ENCODE measurements around the gene PARP2. TPM values are rescaled to one million over a fixed set of nuclear protein-coding genes. Genes with fewer than 3 reads are reported as not detected.

Gene PARP2
- total and polyA plus RNA-seq, 2 of the 8 experiments (the other 6 are each of a cell fraction or from before 2014, with no cell fraction given): 27.7 to 41.7 TPM

DNA sequence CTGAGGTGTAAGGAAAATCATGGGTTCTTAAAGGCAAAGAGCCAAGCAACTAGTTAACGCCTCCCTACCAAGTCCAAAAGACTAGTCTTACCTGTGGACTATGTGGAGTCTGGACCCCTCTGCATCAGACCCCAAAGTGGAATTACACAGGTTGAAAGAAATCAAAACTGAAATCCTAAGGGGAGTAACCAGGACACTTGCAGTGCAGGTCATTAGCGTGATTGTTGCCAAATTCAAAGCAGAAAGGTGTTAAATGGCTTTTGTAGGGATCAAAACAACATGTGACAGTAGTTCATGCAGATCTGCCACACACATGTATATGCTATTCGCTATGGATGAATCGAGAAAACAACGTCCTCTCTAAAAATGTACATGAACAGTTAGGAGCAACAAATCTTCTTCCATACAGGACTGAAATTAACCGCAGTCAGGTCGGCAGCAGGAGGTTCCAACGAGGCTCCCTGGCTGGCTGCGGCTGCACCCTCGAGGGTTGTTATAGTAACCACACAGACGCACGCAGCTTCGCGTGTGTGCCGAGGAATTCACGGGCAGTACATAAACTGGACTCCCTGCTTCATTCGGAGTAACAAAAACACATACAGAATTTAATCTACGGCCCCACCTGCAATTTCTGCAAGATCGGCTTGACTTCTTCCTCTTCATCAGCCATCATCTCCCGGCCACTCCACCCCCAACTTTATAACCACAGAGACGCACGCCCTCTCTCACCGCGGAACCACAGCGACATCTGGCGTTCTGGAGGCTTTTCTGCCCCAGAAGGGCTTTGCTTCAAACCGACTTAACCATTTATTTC is 38.0 kb upstream of the PARP2 start, which contains the start of gene TTC5:
TTC5 (minus strand) TSS at position 687 of the 814 bp plus-strand sequence; CDS start at position 673, 14 bp downstream.
- POLR2A ChIA-PET (ENCODE audit: partially characterized antibody): interaction anchor here (0.6 to 2.3 kb wide), 6 partner anchors 23 to 301 kb away, joined by 3 to 7 read pairs (median 4); no protein-coding TSS in a partner anchor
- no peak for TF ChIP-seq BACH1 (IDR thresholded peaks at IDR 0.05; ENCODE audit: low read length)
- TF ChIP-seq RAD21 (IDR thresholded peaks at IDR 0.05 in 1 of 2, conservative IDR thresholded peaks at IDR 0.05 in 1 of 2; ENCODE audit: low read depth in 2 of 2, low read length in 2 of 2): peak; percentile 35 to 52
- TF ChIP-seq, protein P1, sequence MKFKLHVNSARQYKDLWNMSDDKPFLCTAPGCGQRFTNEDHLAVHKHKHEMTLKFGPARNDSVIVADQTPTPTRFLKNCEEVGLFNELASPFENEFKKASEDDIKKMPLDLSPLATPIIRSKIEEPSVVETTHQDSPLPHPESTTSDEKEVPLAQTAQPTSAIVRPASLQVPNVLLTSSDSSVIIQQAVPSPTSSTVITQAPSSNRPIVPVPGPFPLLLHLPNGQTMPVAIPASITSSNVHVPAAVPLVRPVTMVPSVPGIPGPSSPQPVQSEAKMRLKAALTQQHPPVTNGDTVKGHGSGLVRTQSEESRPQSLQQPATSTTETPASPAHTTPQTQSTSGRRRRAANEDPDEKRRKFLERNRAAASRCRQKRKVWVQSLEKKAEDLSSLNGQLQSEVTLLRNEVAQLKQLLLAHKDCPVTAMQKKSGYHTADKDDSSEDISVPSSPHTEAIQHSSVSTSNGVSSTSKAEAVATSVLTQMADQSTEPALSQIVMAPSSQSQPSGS (IDR thresholded peaks at IDR 0.05; ENCODE audit: low read length): no peak
- no peak for TF ChIP-seq GABPA (IDR thresholded peaks at IDR 0.05; ENCODE audit: borderline replicate concordance, insufficient read depth, low read length)
- TF ChIP-seq SAP30 (IDR thresholded peaks at IDR 0.05; ENCODE audit: insufficient read depth, insufficient replicate concordance, low read length): peak; percentile 82
- TF ChIP-seq SP1 (IDR thresholded peaks at IDR 0.05; ENCODE audit: low read depth, low read length): 0 out of 2 replicates have a peak, but pooled peaks have one; percentile 42
- 0 out of 4 replicates have a peak, but pooled peaks of 1 of the 2 experiments have one; percentile 57 for TF ChIP-seq HDAC2 (IDR thresholded peaks at IDR 0.05; ENCODE audit: borderline replicate concordance in 1 of 2, low read depth in 2 of 2, low read length in 2 of 2)
- TF ChIP-seq EGR1 (IDR thresholded peaks at IDR 0.05; ENCODE audit: borderline replicate concordance, low read depth, low read length): peak; percentile 90

More for the DNA sequence above, 38.0 kb upstream of the PARP2 start, which contains the start of gene TTC5:
- CTCF ChIA-PET (ENCODE audit: partially characterized antibody): interaction anchor here (0.7 to 2.5 kb wide), 5 partner anchors 10 to 288 kb away, joined by 3 to 10 read pairs (median 3); no protein-coding TSS in a partner anchor
- Histone ChIP-seq H2AFZ (ENCODE audit: low read length) (peak within 1 kb of the TSS; percentile 97), H4K5ac (ENCODE audit: insufficient read length, low read depth, low read length) (no peak within 1 kb of the TSS), H3K4me3 (ENCODE audit: extremely low read depth in 1 of 4, insufficient read depth in 2 of 4, low read depth in 3 of 4, low read length in 4 of 4) (peak within 1 kb of the TSS; percentile 78 to 95 (median 86)), H3K79me2 (ENCODE audit: control insufficient read depth in 1 of 2, insufficient read depth in 2 of 2, low read length in 2 of 2) (peaks cover 0 to 24% of the 10 kb centered on the region in 2 experiments; a peak in 2 of 4 replicates), H3K4me2 (ENCODE audit: insufficient read depth in 1 of 2, low read depth in 2 of 2, low read length in 2 of 2) (peak within 1 kb of the TSS; percentile 84 to 85), H3K36me3 (ENCODE audit: control insufficient read depth in 2 of 4, insufficient read depth in 4 of 4, low read length in 3 of 4) (peaks cover 0 to 3% (median 0%) of the 10 kb centered on the region in 4 experiments; a peak in 2 of 8 replicates), H2BK120ac (replicated peaks; ENCODE audit: low read depth, low read length) (no peak within 1 kb of the TSS), H3K79me1 (ENCODE audit: low read depth, low read length) (peaks cover 5% of the 10 kb centered on the region; the same call in 1 of the 2 replicates), H2BK5ac (ENCODE audit: low read depth, low read length) (peak within 1 kb of the TSS; percentile 55; the same call in 1 of the 2 replicates), H2AK5ac (ENCODE audit: low read depth, low read length) (no peak within 1 kb of the TSS), H3K27ac (ENCODE audit: low read depth, low read length) (no peak within 1 kb of the TSS), H4K91ac (replicated peaks; ENCODE audit: insufficient read length, low read length) (no peak within 1 kb of the TSS), H3K27me3 (replicated peaks in 1 of 4; ENCODE audit: control insufficient read depth in 3 of 4, extremely low read depth in 1 of 4, insufficient read depth in 3 of 4, low read length in 3 of 4) (no peaks in the 10 kb centered on the region), H3K23ac (ENCODE audit: insufficient read length) (no peak within 1 kb of the TSS), H2BK12ac (ENCODE audit: low read depth, low read length) (0 out of 2 replicates have a peak within 1 kb of the TSS, but pooled peaks have one; percentile 35), H3K9me3 (ENCODE audit: insufficient read depth in 2 of 2, low read depth in 1 of 2, low read length in 1 of 2) (no peaks in the 10 kb centered on the region; a peak in 1 of 4 replicates), H2BK15ac (ENCODE audit: low read length) (no peak within 1 kb of the TSS), H3K4ac (replicated peaks; ENCODE audit: insufficient read length, low read depth, low read length) (no peak within 1 kb of the TSS), H2BK20ac (ENCODE audit: low read length) (no peak within 1 kb of the TSS), H4K8ac (ENCODE audit: extremely low read depth, insufficient read depth, low read length) (no peak within 1 kb of the TSS), H3K4me1 (replicated peaks in 1 of 4; ENCODE audit: control insufficient read depth in 3 of 4, insufficient read depth in 4 of 4, low read length in 3 of 4) (no peaks in the 10 kb centered on the region), H3K18ac (ENCODE audit: extremely low read depth, low read length) (peak within 1 kb of the TSS; percentile 62; the same call in 1 of the 2 replicates), H4K20me1 (replicated peaks in 1 of 2; ENCODE audit: control insufficient read depth in 1 of 2, insufficient read depth in 2 of 2, low read length in 2 of 2) (no peaks in the 10 kb centered on the region), H3K23me2 (ENCODE audit: low read depth, low read length) (peaks cover 4% of the 10 kb centered on the region), H3K14ac (ENCODE audit: insufficient read length) (no peak within 1 kb of the TSS), H3K9ac (replicated peaks in 1 of 4; ENCODE audit: extremely low read depth in 1 of 4, low read depth in 3 of 4, low read length in 3 of 4) (peak within 1 kb of the TSS; percentile 59 to 79 (median 70)), H3K56ac (replicated peaks; ENCODE audit: insufficient read length, low read depth, low read length) (no peak within 1 kb of the TSS)
- WGBS, 2 experiments (ENCODE audit: extremely low coverage in 1 of 2, insufficient coverage in 1 of 2, insufficient read length in 1 of 2, insufficient replicate concordance in 2 of 2, low coverage in 1 of 2, low lambda C conversion rate in 2 of 2, missing lambda C conversion rate in 1 of 2): 3% methylated on average over 27 of the region's 27 CpGs; no CpG with 5 or more reads in 1 of the 2 experiments
- DNase-seq (ENCODE audit: low read depth in 1 of 2, low spot score in 2 of 2) (peak; percentile 53 to 95), FAIRE-seq (peak; percentile 96)

Data from H1 (cell line).